HG02642 (cell line): ENCODE measurements around the gene NOL9.

Experiments
- ATAC-seq: cut with Tn5 transposase; IDR thresholded peaks from one replicate; pipeline ENCODE4 v1.9.1; 2021; ENCODE audit warnings: mild to moderate bottlenecking; ENCODE audit not compliant: unreplicated experiment, poor library complexity

The NOL9 gene

GRCh38 chr1:6528492-6528891 is 25.8 kb downstream of the NOL9 start:
- ATAC-seq: no peak

GRCh38 chr1:6526316-6526715 is 28.0 kb downstream of the NOL9 start:
- ATAC-seq: no peak

- ATAC-seq: no peak
These were observed 30.7 kb downstream of the NOL9 start for GRCh38 chr1:6523566-6523965.

GRCh38 chr1:6521536-6521935 is 32.8 kb downstream of the NOL9 start:
- no peak for ATAC-seq

- no peak for ATAC-seq
These were observed 34.2 kb downstream of the NOL9 start for GRCh38 chr1:6519935-6520671.

- no peak for ATAC-seq
These were observed 34.8 kb downstream of the NOL9 start for GRCh38 chr1:6519491-6519934.

GRCh38 chr1:6517435-6517851 is 36.9 kb downstream of the NOL9 start:
- no peak for ATAC-seq

- no peak for ATAC-seq
These were observed 38.5 kb downstream of the NOL9 start for GRCh38 chr1:6515771-6516170.

GRCh38 chr1:6513320-6513801 is 41.0 kb downstream of the NOL9 start:
- no peak for ATAC-seq

- no peak for ATAC-seq
These were observed 41.4 kb downstream of the NOL9 start for GRCh38 chr1:6512908-6513280.

GRCh38 chr1:6512245-6512907 is 41.9 kb downstream of the NOL9 start:
- ATAC-seq: no peak

- no peak for ATAC-seq
These were observed 42.6 kb downstream of the NOL9 start for GRCh38 chr1:6511561-6512244.

- ATAC-seq: no peak
These were observed 43.3 kb downstream of the NOL9 start for GRCh38 chr1:6511056-6511455.

GRCh38 chr1:6510493-6510892 is 43.8 kb downstream of the NOL9 start:
- no peak for ATAC-seq

GRCh38 chr1:6509919-6510291 is 44.4 kb downstream of the NOL9 start:
- no peak for ATAC-seq

- ATAC-seq: no peak
These were observed 44.9 kb downstream of the NOL9 start for GRCh38 chr1:6509220-6509918.

- ATAC-seq: no peak
These were observed 45.5 kb downstream of the NOL9 start for GRCh38 chr1:6508816-6509189.

GRCh38 chr1:6508154-6508815 is 46.0 kb downstream of the NOL9 start:
- ATAC-seq: no peak

- no peak for ATAC-seq
These were observed 46.8 kb downstream of the NOL9 start for GRCh38 chr1:6507461-6507911.

- ATAC-seq: no peak
These were observed 47.3 kb downstream of the NOL9 start for GRCh38 chr1:6507037-6507428.
